Measurements from ENCODE around the gene DERL2. TPM values are rescaled to one million over a fixed set of nuclear protein-coding genes. Genes with fewer than 3 reads are reported as not detected.
"Not testable (repeated sequence)": the region's sequence is repeated elsewhere in the genome, so short reads cannot be mapped to it uniquely, and the experiment has no call there.

DERL2 gene
- total RNA-seq, 6 experiments from 2014 or later, result 31.2 to 47.9 (median 43.2) TPM

DNA sequence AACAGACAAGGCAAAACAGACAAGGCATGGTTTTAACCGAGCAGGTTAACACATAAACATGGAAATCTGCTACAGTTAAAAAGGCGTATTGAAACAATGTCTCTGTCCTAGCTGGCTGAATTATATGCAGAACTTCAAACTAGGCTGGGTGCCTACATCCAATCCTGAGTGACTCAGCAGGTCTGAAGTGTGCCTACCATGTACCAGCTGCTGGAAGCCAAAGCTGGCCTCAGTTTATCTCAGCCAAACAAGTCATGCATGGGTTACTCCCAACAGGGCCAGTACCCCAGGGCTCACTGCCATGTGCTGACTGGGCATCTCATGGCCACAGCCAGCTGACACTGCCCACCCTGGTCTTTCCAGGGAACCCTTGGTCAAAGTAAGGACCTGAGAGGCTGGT is 51.0 kb downstream of the DERL2 start:
- Histone ChIP-seq H3K27me3 (no peaks in the 10 kb centered on the region), H3K4me1 (peaks cover 0 to 22% (median 0%) of the 10 kb centered on the region in 4 donors), H3K27ac (no peak overlapping the region), H3K9me3 (no peaks in the 10 kb centered on the region), H3K36me3 (peaks cover 0 to 72% (median 21%) of the 10 kb centered on the region in 4 donors), H3K4me3 (no peak overlapping the region)
- TF ChIP-seq POLR2A (IDR thresholded peaks at IDR 0.05) (no peak), CTCF (IDR thresholded peaks at IDR 0.05) (no peak)
- intact Hi-C loops (cut with DNase I), result no loop called here
- 90% methylated on average over 2 of the region's 2 CpGs for WGBS (ENCODE audit: insufficient coverage, low coverage, low lambda C conversion rate, missing lambda C conversion rate)
- ATAC-seq (no peak), DNase-seq (no peak)

DNA sequence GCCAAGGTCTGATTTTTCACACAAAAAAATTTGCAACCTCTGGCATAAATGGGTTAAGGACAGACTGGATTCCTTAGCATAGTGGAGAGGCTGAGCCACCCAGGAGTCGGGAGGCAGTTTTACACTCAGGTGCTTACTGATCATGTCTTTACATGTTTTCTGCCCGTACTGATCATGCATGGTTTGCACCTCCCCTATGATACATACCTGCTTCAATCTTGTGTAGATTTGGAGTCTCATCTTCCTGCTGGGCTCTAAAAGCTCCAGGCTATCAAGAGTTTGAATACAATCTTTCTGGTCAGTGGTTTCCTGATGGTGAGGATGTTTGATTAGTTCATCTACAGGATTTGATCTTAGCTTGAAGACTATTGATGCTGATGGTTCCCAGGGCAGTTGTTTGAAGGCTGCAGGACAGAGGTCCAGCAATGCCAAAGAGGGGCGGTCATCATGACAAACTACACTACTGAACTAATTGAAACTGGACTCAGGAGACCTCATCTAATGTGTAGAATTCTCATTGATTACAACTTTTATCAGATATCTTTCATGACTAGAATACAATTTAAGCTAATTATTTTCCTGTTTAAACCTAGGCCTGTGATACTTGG is 53.9 kb downstream of the DERL2 start:
- WGBS (ENCODE audit: insufficient coverage, low coverage, low lambda C conversion rate, missing lambda C conversion rate), result 58% methylated on average over 2 of the region's 3 CpGs
- intact Hi-C loops (cut with DNase I), result no loop called here

GRCh38 chr17:5431234-5431633 is 54.7 kb downstream of the DERL2 start:
- H3K27ac ChIP-seq; ATAC-seq; intact Hi-C loops (cut with DNase I); H3K4me3 ChIP-seq; H3K27me3 ChIP-seq; DNase-seq; H3K9me3 ChIP-seq; H3K4me1 ChIP-seq: not testable (repeated sequence)
- 83% methylated on average over 2 of the region's 5 CpGs for WGBS (ENCODE audit: insufficient coverage, low coverage, low lambda C conversion rate, missing lambda C conversion rate)
- H3K36me3 ChIP-seq, result peaks cover 0 to 94% (median 44%) of the 10 kb centered on the region in 4 donors

More for the DNA sequence above, 53.9 kb downstream of the DERL2 start:
- Histone ChIP-seq H3K4me1 (peaks cover 0 to 3% (median 0%) of the 10 kb centered on the region in 4 donors), H3K9me3 (no peaks in the 10 kb centered on the region), H3K36me3 (peaks cover 0 to 94% (median 37%) of the 10 kb centered on the region in 4 donors), H3K27ac (no peak overlapping the region), H3K4me3 (no peak overlapping the region), H3K27me3 (no peaks in the 10 kb centered on the region)
- TF ChIP-seq CTCF (IDR thresholded peaks at IDR 0.05), result no peak
- TF ChIP-seq POLR2A (IDR thresholded peaks at IDR 0.05), result no peak
- no peak for DNase-seq
- no peak for ATAC-seq

- Histone ChIP-seq H3K36me3 (peaks cover 0 to 98% (median 47%) of the 10 kb centered on the region in 4 donors), H3K4me1 (no peaks in the 10 kb centered on the region), H3K27ac (no peak overlapping the region), H3K4me3 (no peak overlapping the region), H3K27me3 (no peaks in the 10 kb centered on the region), H3K9me3 (no peaks in the 10 kb centered on the region)
- no peak for DNase-seq
- no peak for TF ChIP-seq CTCF (IDR thresholded peaks at IDR 0.05)
- no peak for TF ChIP-seq POLR2A (IDR thresholded peaks at IDR 0.05)
- WGBS (ENCODE audit: insufficient coverage, low coverage, low lambda C conversion rate, missing lambda C conversion rate), result 100% methylated on average over 2 of the region's 3 CpGs
- intact Hi-C loops (cut with DNase I), result no loop called here
- ATAC-seq, result no peak
Observed at GRCh38 chr17:5430413-5430999, 55.5 kb downstream of the DERL2 start.

DNA sequence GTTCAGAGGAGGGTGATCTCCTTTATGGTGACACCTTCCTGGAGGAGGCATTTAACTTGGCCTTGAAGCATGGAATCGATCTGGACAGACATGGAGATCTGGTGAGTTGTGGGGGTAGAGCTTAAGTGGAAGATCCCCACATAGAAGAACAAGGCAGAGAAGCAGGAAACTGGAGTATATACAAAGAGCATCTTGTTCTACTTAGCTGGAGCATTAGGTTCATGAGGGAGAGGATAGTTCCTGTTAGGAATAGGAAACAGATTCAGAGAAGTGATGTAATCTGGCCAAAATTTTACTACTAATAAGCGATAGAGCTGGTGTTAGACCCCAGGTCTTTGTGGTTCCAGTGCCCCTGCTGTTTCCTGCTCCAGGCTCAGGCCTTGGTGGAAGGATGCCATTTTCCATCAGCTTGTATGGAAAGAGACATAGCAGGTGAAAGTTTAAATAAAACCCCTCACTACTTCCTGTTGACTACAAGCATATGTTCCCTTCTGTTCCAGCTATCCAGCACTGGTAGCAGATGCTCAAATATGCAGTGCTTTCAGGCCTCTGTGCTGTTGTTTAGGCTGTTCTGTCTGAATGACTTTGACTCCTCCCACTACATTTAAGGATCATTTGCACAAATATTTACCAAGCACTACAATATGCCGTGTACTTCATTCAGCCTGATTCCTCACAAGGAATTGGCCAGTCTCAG is 56.6 kb downstream of the DERL2 start:
- ATAC-seq, result no peak
- intact Hi-C loops (cut with DNase I), result no loop called here
- TF ChIP-seq CTCF (IDR thresholded peaks at IDR 0.05) (no peak), POLR2A (IDR thresholded peaks at IDR 0.05) (no peak)
- Histone ChIP-seq H3K4me1 (no peaks in the 10 kb centered on the region), H3K36me3 (peaks cover 0 to 98% (median 50%) of the 10 kb centered on the region in 4 donors), H3K9me3 (no peaks in the 10 kb centered on the region), H3K27me3 (no peaks in the 10 kb centered on the region), H3K4me3 (no peak overlapping the region), H3K27ac (no peak overlapping the region)
- no peak for DNase-seq
- WGBS (ENCODE audit: insufficient coverage, low coverage, low lambda C conversion rate, missing lambda C conversion rate), result 57% methylated on average over 2 of the region's 3 CpGs
